ENCODE measurements around the gene DUS4L.
"Not testable (repeated sequence)": the region's sequence is repeated elsewhere in the genome, so short reads cannot be mapped to it uniquely, and the experiment has no call there.

The DUS4L gene, protein sequence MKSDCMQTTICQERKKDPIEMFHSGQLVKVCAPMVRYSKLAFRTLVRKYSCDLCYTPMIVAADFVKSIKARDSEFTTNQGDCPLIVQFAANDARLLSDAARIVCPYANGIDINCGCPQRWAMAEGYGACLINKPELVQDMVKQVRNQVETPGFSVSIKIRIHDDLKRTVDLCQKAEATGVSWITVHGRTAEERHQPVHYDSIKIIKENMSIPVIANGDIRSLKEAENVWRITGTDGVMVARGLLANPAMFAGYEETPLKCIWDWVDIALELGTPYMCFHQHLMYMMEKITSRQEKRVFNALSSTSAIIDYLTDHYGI

DNA sequence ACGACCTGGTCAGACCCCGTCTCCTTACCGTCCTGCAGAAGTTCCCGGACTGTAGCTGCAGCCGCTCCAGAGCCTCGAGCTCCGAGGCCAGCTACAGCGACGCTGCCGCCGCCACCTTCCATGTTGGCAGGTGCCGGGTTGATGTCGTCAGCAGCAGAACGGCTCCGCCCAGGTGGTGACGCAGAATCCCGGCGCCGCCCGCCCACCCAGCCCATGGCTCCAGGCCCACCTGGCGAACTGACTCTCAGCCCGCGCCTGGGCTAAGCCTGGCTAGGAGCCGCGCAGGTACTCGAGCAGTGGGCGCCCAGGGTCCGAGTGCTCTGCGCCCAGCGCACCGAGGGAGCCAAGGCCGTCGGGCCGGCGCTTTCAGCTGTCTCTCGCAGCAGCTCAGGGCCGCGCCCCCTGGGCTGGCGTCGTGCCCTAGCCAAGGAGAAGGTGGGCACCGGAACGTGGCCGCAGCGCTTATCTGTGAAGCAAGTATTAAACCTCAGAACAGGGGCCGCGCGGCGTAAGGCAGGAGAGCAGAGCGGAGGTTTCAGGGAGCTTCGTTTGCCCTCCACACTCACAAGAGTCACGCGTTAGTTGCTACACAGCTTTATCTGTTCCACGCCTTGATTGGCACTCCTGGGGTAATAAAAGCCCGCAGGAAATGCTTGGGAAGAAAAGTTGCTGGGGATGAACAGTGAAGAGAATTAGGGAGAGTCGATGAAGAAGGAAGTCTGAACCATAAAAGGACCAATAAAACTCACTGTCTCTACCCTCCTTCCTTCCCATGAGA is at the start of gene DUS4L, which contains the start of gene COG5:
Gene DUS4L, plus strand, starts transcription at position 197 of the 778 bp plus-strand sequence. CDS start 3,100 bp downstream, outside the sequence.
Gene COG5, minus strand, starts transcription at position 146 of the 778 bp plus-strand sequence. Its CDS starts 24 bp downstream, at position 122.
- peak; percentile 53 for DNase-seq

- DNase-seq = no peak
These were observed 37.1 kb upstream of the DUS4L start for GRCh38 chr7:107526672-107527071.

DNA sequence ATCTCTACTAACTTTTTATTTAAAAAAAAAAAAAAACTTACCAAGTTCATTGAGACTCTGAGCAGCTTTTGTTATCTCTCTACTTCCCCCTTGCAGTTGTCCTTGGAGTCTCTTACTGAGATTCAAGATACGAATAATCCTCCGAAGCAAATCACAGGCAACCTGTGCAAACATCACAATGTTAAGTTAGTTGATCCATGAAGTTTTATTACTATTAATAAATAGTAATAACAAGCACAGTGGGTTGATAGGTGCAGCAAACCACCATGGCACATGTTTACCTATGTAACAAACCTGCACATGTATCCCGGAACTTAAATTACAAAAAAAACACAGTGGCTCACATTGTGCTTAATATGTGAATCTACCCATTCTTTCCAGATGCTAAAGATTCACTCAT is 36.6 kb upstream of the DUS4L start:
- DNase-seq = no peak

- no peak for DNase-seq
These were observed 35.3 kb upstream of the DUS4L start for GRCh38 chr7:107528461-107528860.

GRCh38 chr7:107530751-107531150 is 33.0 kb upstream of the DUS4L start:
- DNase-seq = no peak

GRCh38 chr7:107534139-107534538 is 29.6 kb upstream of the DUS4L start:
- no peak for DNase-seq

DNA sequence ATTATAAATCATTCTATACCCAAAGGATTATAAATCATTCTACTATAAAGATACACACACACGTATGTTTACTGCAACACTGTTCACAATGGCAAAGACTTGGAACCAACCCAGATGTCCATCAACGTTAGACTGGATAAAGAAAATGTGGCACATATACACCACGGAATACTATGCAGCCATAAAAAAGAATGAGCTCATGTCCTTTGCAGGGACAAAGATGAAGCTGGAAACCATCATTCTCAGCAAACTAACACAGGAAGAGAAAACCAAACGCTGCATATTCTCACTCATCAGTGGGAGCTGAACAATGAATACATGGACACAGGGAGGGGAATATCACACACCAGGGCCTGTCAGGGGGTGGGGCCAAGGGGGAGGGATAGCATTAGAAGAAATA is 26.5 kb upstream of the DUS4L start:
- not testable (repeated sequence) for DNase-seq

GRCh38 chr7:107538001-107538400 is 25.8 kb upstream of the DUS4L start:
- no peak for DNase-seq

GRCh38 chr7:107543338-107543993 is 20.3 kb upstream of the DUS4L start:
- DNase-seq = no peak

- no peak for DNase-seq
These were observed 18.8 kb upstream of the DUS4L start for GRCh38 chr7:107544848-107545591.

DNA sequence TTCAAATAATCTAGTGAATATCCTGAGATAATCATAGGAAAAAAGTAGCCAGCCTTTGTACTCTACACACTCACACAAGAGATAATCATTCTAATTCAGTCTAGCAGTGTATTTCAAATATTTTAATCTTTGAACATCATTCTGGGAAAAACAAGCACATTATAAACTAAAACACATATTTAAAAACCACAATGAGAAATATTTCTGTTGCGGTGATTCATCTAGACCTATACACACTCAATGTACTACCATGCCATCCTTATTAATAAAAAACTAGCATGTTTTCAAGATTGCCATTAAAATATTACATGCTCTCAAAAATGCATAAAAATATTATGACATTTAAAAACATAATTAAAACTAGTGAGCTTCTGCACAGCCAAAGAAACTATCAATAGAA is 11.8 kb upstream of the DUS4L start:
- DNase-seq = no peak

- DNase-seq = no peak
These were observed 7.9 kb upstream of the DUS4L start for GRCh38 chr7:107555893-107556292.

DNA sequence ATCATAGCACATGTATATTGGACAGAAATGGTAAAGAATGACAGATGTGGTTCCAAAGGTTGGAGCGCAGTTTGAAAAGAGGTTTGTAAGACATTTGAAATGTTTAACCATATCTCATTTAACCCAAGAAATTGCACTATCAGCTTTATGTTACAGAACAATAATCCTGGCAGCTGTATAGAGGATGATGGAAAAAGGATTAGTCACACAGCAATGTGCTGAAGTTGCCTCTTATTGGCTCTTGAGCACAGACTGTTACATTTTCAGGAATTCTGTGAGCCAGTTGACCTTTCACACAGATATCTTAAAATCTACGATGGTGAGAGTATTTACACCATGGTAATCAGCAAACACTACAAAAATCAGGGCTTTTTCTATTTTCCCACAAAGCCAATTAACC is 3.9 kb upstream of the DUS4L start:
- no peak for DNase-seq

- no peak for DNase-seq
These were observed 2.8 kb upstream of the DUS4L start for GRCh38 chr7:107560898-107561516.

GRCh38 chr7:107563081-107563774 is 543 bp upstream of the DUS4L start:
- DNase-seq = no peak

GRCh38 chr7:107564553-107565298 is 955 bp downstream of the DUS4L start:
- DNase-seq = no peak

DNA sequence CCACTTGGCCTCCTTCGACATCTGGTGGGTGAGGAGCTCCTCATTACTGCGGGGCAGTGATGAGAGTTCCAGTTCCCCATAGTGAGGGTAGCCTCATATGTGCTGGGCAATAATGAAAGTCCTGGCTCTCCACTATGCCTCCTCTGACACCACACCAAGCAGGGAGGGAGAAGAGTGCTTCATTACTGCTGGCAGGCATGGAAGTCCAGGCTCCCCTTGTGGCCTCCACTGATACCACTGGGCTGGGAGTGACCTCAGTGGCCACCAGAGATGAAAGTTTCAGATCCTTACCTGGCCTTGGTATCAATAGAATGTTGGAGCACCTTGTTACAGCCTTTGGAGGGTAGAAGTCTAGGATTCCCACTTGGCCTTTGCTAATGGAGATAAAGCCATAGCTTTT is 6.5 kb downstream of the DUS4L start:
- no peak for DNase-seq

DNA sequence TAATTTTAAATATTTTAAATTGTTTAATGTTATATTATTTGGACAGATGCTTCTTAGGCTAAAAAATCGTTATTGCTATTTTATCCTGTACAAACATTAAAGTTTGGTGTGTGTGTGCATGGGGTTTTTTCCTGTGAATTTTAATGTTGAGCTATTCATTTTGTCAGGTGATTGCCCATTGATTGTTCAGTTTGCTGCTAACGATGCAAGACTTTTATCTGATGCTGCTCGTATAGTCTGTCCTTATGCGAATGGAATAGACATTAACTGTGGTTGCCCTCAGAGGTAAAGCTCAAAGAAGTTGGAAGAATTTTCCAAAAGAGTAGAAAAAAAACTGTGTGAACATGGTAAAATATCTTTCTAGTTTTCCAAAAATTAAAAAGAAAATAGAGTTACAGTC is 9.8 kb downstream of the DUS4L start:
- DNase-seq = no peak

GRCh38 chr7:107579554-107579884 is 15.7 kb downstream of the DUS4L start:
- DNase-seq = no peak

- peak; percentile 33 for DNase-seq
These were observed 16.3 kb downstream of the DUS4L start, which contains the start of gene BCAP29 for GRCh38 chr7:107579885-107580715. Gene BCAP29 (plus strand): TSS chr7:107580246. CDS start chr7:107580773, 527 bp downstream.

Data from NCI-H1048 (cell line).